GM18511 (cell line): ENCODE results near the gene TASP1.
"Not testable (repeated sequence)": the region's sequence is repeated elsewhere in the genome, so short reads cannot be mapped to it uniquely, and the experiment has no call there.

ENCODE experiments used
- ATAC-seq: cut with Tn5 transposase; IDR thresholded peaks from one replicate; pipeline ENCODE4 v1.9.1; 2021; ENCODE audit warnings: mild to moderate bottlenecking, moderate library complexity; ENCODE audit not compliant: unreplicated experiment

TASP1 gene

DNA sequence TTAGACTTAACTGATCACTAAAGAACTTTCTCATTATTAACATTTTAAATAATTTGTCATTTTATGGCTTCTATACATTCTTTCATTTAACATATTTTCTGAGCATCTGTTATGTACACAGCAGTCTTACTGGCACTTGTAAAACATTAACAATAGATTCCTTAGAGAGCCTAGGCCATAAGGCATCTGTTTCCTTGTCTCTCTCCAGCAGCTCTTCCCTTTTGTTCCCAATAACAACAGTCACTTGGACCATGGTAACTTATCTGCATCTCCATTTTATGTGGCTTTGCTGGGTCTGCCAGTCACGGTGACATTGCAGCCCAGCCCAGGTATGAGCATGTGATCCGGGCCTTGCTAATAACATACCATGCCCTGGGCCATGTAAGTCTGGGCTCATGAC, 11.7 kb upstream of the TASP1 start:
- no peak for ATAC-seq

DNA sequence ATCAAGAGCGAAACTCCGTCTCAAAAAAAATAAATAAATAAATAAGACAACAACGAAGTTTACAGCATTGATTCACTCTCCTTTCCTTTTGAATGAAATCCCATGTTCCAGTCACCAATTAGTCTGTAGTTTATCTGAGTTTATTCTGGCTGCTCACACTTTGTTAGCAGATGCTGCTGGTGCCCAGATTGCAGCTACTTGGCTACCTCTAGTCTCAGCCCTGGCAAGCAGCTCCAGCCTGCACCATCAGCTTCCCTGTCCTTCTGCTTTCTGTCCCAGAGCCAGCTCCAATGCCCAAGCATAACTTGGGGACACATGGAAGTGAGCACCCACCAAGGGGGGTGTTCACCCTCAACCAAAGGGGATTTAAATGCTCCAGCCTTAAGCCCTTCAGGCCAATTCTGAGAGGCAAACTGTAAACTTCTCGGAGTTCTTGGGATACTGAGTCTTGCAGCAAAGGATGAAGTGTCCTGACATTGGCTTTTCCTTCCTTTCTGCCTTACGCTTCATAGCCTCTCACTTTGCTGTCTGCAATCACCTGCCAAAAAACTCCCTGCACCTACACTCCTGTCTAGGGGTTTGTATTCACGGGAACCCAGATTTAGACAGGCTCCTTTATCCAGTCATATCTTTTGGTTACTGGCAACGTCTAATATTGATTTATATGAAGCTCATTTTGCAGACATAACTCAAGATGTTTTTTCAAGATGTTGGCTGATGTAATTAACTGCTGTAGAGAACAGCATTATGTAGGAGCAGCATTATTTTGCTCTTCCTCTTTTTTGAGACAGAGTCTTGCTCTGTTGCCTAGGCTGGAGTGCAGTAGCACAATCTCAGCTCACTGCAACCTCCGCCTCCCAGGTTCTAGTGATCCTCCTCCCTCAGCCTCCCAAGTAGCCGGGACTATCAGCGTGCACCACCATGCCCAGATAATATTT, 9.8 kb upstream of the TASP1 start:
- no peak for ATAC-seq

DNA sequence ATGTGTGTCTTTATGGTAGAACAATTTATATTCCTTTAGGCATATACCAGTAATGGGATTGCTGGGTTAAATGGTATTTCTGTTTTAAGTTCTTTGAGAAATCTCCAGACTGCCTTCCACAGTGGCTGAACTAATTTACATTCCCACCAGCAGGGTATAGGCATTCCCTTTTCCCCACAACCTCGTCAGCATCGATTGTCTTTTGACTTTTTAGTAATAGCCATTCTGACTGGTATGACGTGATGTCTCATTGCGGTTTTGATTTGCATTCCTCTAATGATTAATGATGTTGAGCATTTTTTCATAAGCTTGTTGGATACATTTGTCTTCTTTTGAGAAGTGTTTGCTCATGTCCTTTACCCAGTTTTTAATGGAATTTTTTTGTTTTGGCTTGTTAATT, 5.3 kb upstream of the TASP1 start:
- no peak for ATAC-seq

DNA sequence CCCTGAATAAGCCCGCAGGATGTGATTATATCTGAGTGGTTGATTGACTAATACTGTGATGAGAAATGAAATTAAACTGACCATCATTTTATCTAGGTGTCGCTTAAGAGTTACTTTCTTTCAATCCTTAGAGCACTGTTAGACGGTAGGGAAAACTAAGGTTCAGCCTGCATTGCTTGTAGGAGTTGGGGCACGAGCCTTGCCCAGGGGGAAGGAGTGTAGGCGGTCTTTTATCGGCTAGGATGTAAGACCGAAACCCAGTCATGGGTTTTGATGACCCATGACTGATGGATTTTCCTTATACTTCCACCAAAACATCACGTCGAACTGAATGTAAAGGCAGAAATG, 392 bp upstream of the TASP1 start:
- ATAC-seq: peak; percentile 29

DNA sequence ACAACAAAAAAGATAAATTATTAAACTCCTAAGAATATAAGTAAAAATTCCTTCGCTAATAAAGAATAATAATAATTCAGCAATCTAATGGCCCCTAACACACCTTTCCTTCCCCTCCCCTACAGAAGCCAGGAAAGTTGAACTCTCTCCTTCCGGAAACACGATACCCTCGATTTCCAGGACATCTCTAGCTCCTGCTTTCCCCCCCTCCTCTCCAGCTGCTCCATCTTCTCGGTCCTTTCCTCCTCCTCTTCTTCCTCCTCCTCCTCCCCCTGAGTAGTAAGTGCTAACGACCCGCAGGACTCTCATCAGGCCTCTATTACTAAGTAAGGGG, 603 bp downstream of the TASP1 start:
- ATAC-seq: no peak

DNA sequence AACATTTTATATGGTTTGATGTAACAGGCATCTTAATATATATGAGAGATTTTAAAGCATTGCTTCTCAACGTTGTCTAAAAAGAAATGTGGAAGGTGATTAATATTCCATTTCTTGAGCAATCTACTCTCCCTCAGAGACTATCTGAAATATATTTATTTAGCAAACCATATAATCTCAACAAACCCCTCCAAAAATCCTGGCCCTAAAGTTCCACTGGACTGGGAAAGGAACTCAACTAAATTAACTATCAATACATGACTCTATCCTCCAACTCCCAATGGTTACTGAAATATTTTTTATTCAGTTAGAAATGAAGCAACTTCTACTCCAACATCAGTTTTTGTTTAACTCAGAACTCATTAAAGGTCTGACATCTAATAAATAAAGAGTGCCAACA, 6.3 kb downstream of the TASP1 start:
- no peak for ATAC-seq

DNA sequence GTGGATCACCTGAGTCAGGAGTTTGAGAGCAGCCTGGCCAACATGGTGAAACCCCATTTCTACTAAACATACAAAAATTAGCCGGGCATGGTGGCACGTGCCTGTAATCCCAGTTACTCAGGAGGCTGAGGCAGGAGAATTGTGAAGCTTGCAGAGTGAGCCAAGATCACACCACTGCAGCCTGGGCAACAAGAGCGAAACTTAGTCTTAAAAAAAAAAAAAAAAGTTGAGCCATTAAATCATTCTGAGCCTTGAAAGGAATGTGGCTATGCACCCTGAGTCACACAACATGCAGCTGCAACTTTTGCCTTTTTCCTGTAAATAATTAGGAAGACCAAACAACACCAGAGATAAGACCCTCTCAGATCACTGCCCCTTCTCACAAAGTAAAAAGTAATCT, 11.2 kb downstream of the TASP1 start:
- ATAC-seq: not testable (repeated sequence)

DNA sequence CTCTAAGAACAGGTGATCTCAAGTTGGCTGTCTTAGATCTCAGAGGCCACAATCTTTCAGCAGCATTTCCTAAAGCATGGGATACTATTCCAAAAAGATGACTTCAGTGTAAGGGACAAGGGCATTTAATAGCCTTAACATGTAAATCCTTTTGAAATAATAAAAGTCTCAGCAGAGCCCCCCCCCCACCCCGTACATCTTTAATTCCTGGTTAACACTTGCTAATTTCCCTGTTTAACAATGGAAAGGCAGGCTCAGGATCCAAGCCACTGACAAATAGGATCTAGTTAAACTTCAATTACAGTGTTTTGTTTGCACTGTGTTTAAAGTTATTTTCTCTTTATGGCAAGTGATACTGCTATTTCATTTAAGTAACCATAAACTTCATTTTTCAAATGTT, 12.0 kb downstream of the TASP1 start:
- no peak for ATAC-seq

DNA sequence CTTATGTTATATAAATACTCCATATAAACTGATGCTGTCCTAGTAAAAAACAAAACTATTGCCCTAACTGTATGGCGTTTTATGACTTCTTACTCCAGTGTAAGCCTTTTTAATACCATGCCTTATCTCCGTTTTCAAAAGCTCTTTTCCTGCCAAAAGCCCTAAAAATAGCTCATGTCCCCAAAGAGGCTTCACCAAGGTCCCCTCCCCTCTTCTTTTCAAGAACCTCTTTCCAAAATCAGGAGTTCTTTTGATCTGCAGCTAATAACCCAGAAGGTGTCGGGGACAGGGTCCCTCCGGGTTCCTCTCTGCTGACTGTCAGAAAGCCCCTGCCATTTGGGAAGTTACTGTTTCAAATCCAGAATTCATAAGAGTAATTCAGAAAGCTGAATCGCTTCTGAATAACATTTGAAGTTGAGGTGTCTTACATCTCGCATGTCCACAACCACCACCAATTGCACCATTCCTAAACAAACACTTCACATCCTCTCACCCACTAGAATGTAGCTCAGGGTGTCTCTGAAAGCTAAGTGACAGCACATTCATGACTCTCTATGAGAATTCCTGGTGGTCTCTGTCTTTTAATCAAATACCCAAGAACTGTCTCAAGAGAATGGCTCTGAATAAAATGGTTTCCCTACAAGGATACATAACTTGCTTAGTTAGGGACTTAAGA, 13.3 kb downstream of the TASP1 start:
- no peak for ATAC-seq

DNA sequence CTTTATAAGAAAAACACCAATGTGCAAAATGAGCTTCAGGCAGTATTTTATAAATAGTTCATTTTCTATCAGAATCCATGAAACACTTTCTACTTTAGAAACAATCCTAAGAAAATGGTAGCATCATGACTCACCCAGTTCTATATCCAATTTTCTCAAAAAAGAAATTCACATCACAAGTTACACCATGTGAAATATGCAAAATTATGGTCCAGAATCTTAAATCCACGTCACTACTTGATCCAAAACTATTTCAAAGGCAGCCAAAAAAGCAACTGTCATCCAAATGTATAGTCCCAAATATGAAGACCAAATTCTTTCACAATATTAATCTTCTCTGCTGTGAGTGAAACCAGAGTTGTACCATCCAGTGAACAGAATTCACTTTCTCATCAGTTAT, 19.3 kb downstream of the TASP1 start:
- ATAC-seq: not testable (repeated sequence)

DNA sequence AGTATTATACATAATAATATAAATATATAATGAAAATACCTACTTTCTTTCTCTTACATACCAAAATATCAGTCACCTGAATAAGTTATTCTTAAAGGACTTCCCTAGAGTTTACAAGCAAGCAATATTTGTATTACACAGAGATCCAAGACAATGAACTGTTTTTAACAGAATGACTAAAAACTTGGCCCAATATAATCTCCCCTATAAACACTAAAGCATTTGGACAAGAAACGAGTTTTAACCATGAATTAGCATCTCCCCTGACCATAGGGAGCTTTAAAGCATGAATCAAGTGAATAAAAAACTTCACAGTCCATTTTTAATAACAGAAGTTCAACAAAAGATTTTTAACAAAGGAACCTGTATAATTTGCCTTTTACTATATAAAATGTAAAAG, 20.3 kb downstream of the TASP1 start:
- not testable (repeated sequence) for ATAC-seq

DNA sequence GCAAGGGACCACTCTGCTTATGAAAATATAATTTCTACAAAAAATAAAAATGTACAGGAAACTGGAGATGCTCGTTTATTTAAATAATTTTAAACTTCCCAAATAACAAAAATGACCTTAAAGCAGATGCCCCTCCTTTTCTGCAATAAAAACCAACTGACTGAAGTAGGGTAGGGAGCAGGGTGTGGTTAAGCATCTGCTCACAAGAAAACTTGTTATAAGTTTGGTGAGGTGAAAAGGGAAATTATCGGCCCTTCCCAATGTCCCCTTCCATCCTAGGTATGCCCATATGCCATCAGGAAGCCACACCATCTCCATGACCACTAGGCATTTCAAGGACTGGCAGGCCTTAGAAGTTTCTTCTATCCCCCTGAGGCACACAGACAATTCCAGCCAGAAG, 21.1 kb downstream of the TASP1 start:
- not testable (repeated sequence) for ATAC-seq

DNA sequence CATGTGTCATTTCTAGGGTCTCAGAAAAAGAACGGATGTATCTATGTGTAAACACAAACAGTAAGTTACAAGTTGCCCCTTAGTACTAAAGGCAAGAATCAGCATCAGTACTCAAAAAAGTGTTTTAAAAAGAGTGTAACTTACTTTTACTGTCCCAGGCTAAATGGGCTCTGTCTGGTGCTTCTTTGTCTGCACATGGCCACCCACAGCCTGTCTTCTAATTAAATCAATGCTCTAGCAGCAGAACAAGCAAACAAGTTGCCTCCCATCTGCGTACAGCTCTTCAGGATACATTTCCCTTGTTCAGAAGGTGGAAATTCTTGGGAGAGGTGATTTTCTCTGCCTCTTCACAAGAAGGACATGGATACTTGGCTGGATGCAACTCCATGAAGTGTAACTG, 22.0 kb downstream of the TASP1 start:
- ATAC-seq: not testable (repeated sequence)

DNA sequence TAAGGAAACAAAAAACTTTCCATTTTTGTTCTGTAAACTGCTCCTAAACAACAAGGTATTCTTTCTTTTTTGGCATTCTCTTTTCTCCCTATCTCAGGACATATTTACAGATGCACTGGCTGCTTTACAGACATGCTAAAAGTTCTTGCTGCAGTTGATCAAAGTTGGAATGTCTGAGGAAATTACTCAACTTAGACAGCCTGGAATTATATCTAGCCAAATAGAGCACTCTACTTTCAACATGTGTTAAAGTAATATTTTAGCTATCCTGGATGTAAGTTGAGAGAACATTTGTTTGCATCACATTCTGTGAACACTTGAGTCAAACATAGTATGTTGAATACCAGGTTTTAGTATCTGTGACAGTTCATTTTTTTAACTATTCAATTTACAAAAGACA, 24.8 kb downstream of the TASP1 start:
- ATAC-seq: no peak

DNA sequence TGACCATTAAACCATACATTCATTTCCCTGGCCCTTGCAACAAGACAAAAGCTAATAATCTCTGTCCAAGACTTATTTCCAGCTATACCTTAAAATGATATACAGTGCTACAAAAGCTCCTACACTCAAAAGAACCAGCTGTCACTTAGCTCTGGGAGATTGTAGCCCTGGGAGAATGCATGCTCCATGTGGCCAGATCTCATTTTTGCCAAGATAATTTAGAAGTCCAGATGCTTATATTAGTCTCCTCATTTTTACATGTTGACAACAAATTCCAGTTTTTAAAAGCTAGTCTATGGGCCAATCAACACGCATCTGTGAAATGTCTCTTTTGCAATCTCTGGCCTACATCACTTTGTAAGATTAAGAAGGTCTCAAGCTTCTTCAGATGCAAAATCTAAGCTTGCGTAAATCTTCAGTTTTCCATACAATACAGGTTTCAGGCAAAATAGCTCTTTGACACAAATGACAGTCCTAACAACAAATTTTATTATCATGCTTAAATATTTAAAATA, 27.1 kb downstream of the TASP1 start:
- ATAC-seq: no peak

DNA sequence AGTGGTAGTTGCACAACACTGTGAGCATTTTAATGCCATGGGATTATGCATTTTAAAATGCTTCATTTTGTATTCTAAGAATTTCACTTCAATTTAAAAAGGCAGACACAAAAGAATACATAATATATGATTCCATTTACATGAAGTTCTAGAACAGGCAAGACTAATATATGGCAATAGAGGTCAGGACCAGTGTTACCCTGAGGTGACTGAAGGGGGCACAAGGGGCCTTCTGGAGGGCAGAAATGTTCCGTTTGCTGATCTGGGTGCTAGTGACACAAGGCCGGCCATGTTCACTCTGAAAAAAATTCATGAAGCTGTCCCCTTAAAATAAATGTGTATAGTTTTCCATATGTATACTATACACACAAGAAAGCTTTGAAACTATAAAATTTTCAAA, 28.5 kb downstream of the TASP1 start:
- no peak for ATAC-seq

DNA sequence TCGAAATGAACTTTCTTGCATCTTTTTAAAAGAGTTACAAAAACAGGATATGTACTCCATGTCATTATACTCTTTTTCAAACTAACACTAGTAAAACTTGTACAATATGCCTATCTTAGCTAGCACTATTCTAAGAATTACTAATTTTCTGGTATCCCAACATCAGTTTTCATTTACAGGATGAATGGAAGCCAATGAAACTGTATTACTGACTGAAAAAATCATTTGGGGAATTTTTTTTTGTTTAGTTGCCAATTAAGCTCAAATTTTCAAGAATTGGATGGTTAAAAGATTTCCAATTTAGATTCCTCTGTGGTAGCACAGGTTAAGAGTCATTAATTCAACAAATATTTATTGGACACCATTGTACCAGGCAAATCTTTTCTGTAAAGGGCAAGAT, 30.7 kb downstream of the TASP1 start:
- no peak for ATAC-seq

DNA sequence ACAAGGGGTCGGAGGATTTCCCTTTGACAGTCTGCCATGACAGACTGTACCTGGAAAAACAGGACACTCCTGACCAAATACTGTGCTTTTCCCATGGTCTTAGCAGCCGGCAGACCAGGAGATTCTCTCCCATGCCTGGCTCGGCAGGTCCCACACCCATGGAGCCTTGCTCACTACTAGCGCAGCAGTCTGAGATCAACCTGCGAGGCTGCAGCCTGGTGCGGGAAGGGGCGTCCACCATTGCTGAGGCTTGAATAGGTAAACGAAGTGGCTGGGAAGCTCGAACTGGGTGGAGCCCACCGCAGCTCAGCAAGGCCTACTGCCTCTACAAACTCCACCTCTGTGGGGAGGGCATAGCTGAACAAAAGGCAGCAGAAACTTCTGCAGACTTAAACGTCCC, 45.3 kb downstream of the TASP1 start:
- not testable (repeated sequence) for ATAC-seq

DNA sequence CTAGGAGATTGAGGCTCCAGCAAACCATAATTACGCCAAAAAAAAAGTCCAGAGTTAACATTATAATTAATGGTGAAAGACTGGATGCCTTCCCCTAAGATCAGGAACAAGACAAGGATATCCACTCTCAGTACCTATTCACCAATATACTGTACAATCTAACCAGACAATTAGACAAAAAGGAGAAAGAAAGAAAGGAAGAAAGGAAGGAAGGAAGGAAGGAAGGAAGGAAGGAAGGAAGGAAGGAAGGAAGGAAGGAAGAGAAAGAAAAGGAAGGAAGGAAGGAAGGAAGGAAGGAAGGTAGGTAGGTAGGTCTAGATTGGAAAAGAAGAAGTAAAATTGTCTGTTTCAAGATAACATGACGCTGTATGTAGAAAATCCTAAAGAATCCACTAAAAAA, 50.7 kb downstream of the TASP1 start:
- ATAC-seq: no peak

DNA sequence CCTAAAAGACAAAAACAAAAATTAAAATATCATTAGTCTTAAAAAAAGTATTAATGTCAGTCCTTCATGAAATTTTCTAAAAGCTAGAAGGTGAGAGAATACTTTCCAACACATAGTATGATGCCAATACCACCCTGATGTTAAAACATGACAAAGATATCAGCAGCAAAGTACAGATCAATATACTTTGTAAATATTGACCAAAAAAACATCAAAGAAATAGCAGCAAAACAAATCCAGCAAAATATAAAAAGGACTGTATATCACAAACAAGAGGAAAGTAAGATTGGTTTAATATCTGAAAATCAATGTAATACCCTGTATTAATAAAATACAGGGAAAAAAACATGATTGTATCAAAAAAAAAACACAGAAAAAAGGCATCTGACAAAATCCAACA, 51.4 kb downstream of the TASP1 start:
- ATAC-seq: no peak

DNA sequence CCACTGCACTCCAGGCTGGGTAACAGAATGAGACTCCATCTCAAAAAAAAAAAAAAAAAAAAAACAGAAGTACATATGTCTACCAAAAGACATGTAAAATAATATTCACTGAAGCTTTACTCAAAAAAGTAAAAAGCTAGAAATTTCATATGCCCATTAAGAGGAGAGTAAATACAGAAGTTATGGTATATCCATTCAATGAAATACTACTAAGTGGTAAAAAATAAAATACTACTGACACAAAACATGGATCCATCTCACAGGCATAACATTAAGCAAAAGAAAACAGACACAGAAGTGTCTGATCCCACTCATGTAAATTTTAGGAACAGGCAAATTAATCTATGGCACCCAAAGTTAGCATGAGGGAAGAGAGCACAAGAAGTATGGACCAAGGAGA, 52.6 kb downstream of the TASP1 start:
- no peak for ATAC-seq

DNA sequence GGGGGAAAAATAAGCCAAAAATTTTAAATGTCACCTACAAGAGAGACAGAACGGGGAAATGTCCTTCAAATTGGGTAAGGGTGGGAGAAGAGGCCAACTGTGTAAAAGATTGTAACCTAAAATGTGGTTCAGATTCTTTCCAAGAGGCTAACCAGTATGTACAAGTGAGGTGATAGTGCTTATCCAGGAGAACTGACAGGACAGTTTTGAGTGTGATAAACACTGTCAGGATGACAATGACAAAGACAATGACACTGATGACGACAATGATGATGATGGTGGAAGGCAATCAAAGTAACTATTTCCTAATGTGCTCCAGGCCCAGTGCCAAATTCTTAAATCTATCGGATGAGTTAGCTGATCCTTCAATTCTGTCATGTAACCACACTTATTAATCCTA, 57.3 kb downstream of the TASP1 start:
- no peak for ATAC-seq
